ENCODE measurements around the gene PTPRJ. TPM values are rescaled to one million over a fixed set of nuclear protein-coding genes. Genes with fewer than 3 reads are reported as not detected.

Gene PTPRJ
- total and polyA plus RNA-seq, 2 donors (not counting 1 experiment from before 2014, with no cell fraction given), result 11.2 to 20.0 TPM

DNA sequence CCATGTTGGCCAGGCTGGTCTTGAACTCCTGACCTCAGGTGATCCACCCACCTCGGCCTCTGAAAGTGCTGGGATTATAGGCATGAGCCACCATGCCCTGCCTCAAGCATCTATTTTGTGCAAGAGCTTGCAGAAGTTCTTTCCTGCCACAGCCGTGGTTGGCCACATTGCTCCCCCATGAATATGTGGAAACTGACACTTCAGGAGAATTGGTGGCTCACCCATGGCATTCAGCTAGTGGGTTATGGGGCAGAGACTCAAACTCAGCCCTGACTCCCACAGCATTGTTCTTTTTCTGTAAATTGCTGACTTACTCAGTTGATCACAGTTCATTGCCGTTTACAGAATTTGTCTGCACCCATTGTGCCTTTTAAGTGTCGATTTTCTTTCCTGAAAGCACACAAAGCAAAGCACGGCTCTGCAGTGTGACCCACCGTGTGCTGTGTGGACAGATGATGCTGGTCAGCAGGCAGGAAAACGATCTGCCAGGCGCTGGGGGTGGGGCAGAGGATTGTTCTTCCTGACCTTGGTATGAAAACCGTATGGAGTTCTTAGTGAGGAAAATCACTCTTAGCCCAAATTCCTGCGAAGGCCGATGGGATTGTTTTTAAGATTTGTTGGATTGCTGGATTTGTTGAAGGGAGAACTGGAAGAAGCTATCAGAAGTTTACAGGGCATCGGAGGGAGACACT lies 115.6 kb downstream of the PTPRJ start:
- Histone ChIP-seq H3K4me1 (ENCODE audit: control insufficient read depth in 2 of 2, insufficient read depth in 2 of 2, low read length in 2 of 2) (peaks cover 0 to 13% of the 10 kb centered on the region in 2 donors), H3K9ac (ENCODE audit: low read length) (no peak overlapping the region), H3K79me2 (ENCODE audit: control insufficient read depth, insufficient read depth, low read length) (peaks cover 74% of the 10 kb centered on the region), H3K27me3 (replicated peaks in 1 of 4; ENCODE audit: control extremely low read depth in 1 of 4, control insufficient read depth in 3 of 4, insufficient read depth in 4 of 4, low read length in 3 of 4) (no peaks in the 10 kb centered on the region), H3K4me3 (ENCODE audit: control extremely low read depth in 1 of 5, extremely low read depth in 1 of 5, insufficient read depth in 1 of 5, low read depth in 2 of 5, low read length in 4 of 5) (no peak overlapping the region), H4K20me1 (ENCODE audit: control insufficient read depth, insufficient read depth, low read length, poor library complexity, severe bottlenecking) (peaks cover 9% of the 10 kb centered on the region), H3K9me3 (ENCODE audit: control extremely low read depth in 1 of 3, control insufficient read depth in 2 of 3, insufficient read depth in 1 of 3, low read length in 2 of 3) (no peaks in the 10 kb centered on the region), H2AFZ (ENCODE audit: insufficient read depth, low read depth, low read length, poor library complexity, severe bottlenecking) (no peak overlapping the region), H3K36me3 (replicated peaks in 1 of 2; ENCODE audit: control extremely low read depth in 1 of 2, control insufficient read depth in 1 of 2, extremely low read depth in 1 of 2, insufficient read depth in 2 of 2, low read length in 1 of 2) (peaks cover 0 to 2% of the 10 kb centered on the region in 2 experiments), H3K27ac (ENCODE audit: low read length in 2 of 2) (no peak overlapping the region), H3K4me2 (replicated peaks; ENCODE audit: low read depth, low read length, poor library complexity, severe bottlenecking) (no peak overlapping the region)
- ChIA-PET POLR2A (interaction anchor here (0.7 kb wide), 1 partner anchor 820 kb away, joined by 3 read pairs; no protein-coding TSS in a partner anchor), CTCF (interaction anchor here (1.7 kb wide), 1 partner anchor 10 kb away, joined by 3 read pairs; no protein-coding TSS in a partner anchor)
- 96% methylated on average over 9 of the region's 12 CpGs for WGBS (ENCODE audit: insufficient coverage)
- ATAC-seq (ENCODE audit: low read depth), result no peak
- H3K27ac Mint-ChIP-seq, result no peak overlapping the region
- no peaks in the 10 kb centered on the region for H3K27me3 Mint-ChIP-seq
- peaks cover 34% of the 10 kb centered on the region for H3K4me1 Mint-ChIP-seq
- no peak for TF ChIP-seq EZH2 (IDR thresholded peaks at IDR 0.05; ENCODE audit: borderline replicate concordance, insufficient read depth, low read depth, low read length, poor library complexity, severe bottlenecking)
- TF ChIP-seq, protein P1, sequence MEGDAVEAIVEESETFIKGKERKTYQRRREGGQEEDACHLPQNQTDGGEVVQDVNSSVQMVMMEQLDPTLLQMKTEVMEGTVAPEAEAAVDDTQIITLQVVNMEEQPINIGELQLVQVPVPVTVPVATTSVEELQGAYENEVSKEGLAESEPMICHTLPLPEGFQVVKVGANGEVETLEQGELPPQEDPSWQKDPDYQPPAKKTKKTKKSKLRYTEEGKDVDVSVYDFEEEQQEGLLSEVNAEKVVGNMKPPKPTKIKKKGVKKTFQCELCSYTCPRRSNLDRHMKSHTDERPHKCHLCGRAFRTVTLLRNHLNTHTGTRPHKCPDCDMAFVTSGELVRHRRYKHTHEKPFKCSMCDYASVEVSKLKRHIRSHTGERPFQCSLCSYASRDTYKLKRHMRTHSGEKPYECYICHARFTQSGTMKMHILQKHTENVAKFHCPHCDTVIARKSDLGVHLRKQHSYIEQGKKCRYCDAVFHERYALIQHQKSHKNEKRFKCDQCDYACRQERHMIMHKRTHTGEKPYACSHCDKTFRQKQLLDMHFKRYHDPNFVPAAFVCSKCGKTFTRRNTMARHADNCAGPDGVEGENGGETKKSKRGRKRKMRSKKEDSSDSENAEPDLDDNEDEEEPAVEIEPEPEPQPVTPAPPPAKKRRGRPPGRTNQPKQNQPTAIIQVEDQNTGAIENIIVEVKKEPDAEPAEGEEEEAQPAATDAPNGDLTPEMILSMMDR (IDR thresholded peaks at IDR 0.05), result no peak
- no peak overlapping the region for H3K4me3 Mint-ChIP-seq
- intact Hi-C loops (cut with micrococcal nuclease), result no loop called here
- no peaks in the 10 kb centered on the region for H3K9me3 Mint-ChIP-seq (ENCODE audit: insufficient read depth)
- no peak for DNase-seq
